IPS DF 6.9 (cell line): ENCODE measurements around the gene AOX1.
"Not testable (repeated sequence)": the region's sequence is repeated elsewhere in the genome, so short reads cannot be mapped to it uniquely, and the experiment has no call there.

ENCODE experiments used
- DNase-seq: peaks from one replicate; pipeline ENCODE4 v3.0.0-alpha.2; 2013; ENCODE audit warnings: low read depth, low spot score
- H3K27ac ChIP-seq: one replicate; pipeline ENCODE4 v1.5.1; 2013; ENCODE audit warnings: low read length, control low read depth
- H3K27me3 ChIP-seq: 2 replicates; pipeline ENCODE4 v1.6.1; 2013; ENCODE audit warnings: mild to moderate bottlenecking, low read length; ENCODE audit not compliant: control insufficient read depth, insufficient read depth
- H3K36me3 ChIP-seq: 2 replicates; pipeline ENCODE4 v1.6.1; 2013; ENCODE audit warnings: low read length; ENCODE audit not compliant: control insufficient read depth, insufficient read depth
- H3K4me1 ChIP-seq: 2 replicates; pipeline ENCODE4 v1.6.1; 2013; ENCODE audit warnings: low read length; ENCODE audit not compliant: control insufficient read depth, insufficient read depth
- H3K4me3 ChIP-seq: 2 replicates; pipeline ENCODE4 v1.5.1; 2013; ENCODE audit warnings: mild to moderate bottlenecking, low read length
- H3K9me3 ChIP-seq: 2 replicates; pipeline ENCODE4 v1.6.1; 2013; ENCODE audit warnings: low read length, inconsistent platforms; ENCODE audit not compliant: control insufficient read depth, insufficient read depth
- WGBS: extraction: QIAGEN DNeasy Blood & Tissue Kit; methylation state at CpG from one replicate; pipeline ENCODE4 v1.1.7; 2013; ENCODE audit warnings: mixed read lengths, missing lambda C conversion rate; ENCODE audit not compliant: insufficient read length, insufficient coverage; 5-methylcytosine and 5-hydroxymethylcytosine counted together

The AOX1 gene

GRCh38 chr2:200627110-200627770, 41.4 kb downstream of the AOX1 start:
- H3K27ac ChIP-seq: no peak overlapping the region

GRCh38 chr2:200628461-200628860, 42.6 kb downstream of the AOX1 start:
- H3K9me3 ChIP-seq, DNase-seq, H3K4me1 ChIP-seq, H3K36me3 ChIP-seq, H3K4me3 ChIP-seq, H3K27me3 ChIP-seq, H3K27ac ChIP-seq: not testable (repeated sequence)
- WGBS: no CpG with 5 or more reads among the region's 4 CpGs

More at GRCh38 chr2:200627110-200627770, 41.4 kb downstream of the AOX1 start:
- Histone ChIP-seq H3K36me3 (no peaks in the 10 kb centered on the region), H3K4me1 (no peaks in the 10 kb centered on the region), H3K4me3 (no peak overlapping the region), H3K27me3 (no peaks in the 10 kb centered on the region), H3K9me3 (no peaks in the 10 kb centered on the region)
- WGBS: no CpG with 5 or more reads among the region's 4 CpGs
- no peak for DNase-seq

GRCh38 chr2:200631287-200631686, 45.5 kb downstream of the AOX1 start:
- Histone ChIP-seq H3K9me3 (no peaks in the 10 kb centered on the region), H3K27ac (no peak overlapping the region), H3K4me1 (no peaks in the 10 kb centered on the region), H3K4me3 (no peak overlapping the region), H3K27me3 (no peaks in the 10 kb centered on the region), H3K36me3 (no peaks in the 10 kb centered on the region)
- DNase-seq: no peak
- no CpG with 5 or more reads among the region's 1 CpG for WGBS

GRCh38 chr2:200634231-200634964, 48.6 kb downstream of the AOX1 start:
- no peak overlapping the region for H3K4me3 ChIP-seq
- H3K27me3 ChIP-seq: no peaks in the 10 kb centered on the region
- no peak overlapping the region for H3K27ac ChIP-seq
- H3K36me3 ChIP-seq: no peaks in the 10 kb centered on the region
- WGBS: no CpG with 5 or more reads among the region's 7 CpGs
- H3K4me1 ChIP-seq: no peaks in the 10 kb centered on the region
- DNase-seq: no peak
- H3K9me3 ChIP-seq: no peaks in the 10 kb centered on the region

- no peak overlapping the region for H3K4me3 ChIP-seq
- H3K27ac ChIP-seq: no peak overlapping the region
Observed at GRCh38 chr2:200635251-200635650, 49.4 kb downstream of the AOX1 start.

GRCh38 chr2:200637901-200638300, 52.1 kb downstream of the AOX1 start:
- H3K9me3 ChIP-seq: no peaks in the 10 kb centered on the region
- H3K36me3 ChIP-seq: no peaks in the 10 kb centered on the region
- no peak overlapping the region for H3K4me3 ChIP-seq
- DNase-seq: no peak
- H3K4me1 ChIP-seq: no peaks in the 10 kb centered on the region
- no CpG with 5 or more reads among the region's 9 CpGs for WGBS
- no peak overlapping the region for H3K27ac ChIP-seq
- H3K27me3 ChIP-seq: no peaks in the 10 kb centered on the region

More at GRCh38 chr2:200635251-200635650, 49.4 kb downstream of the AOX1 start:
- H3K9me3 ChIP-seq: no peaks in the 10 kb centered on the region
- no peaks in the 10 kb centered on the region for H3K36me3 ChIP-seq
- no peaks in the 10 kb centered on the region for H3K27me3 ChIP-seq
- no peak for DNase-seq
- H3K4me1 ChIP-seq: no peaks in the 10 kb centered on the region

- Histone ChIP-seq H3K36me3 (no peaks in the 10 kb centered on the region), H3K4me1 (no peaks in the 10 kb centered on the region), H3K27me3 (no peaks in the 10 kb centered on the region), H3K4me3 (no peak overlapping the region), H3K9me3 (no peaks in the 10 kb centered on the region), H3K27ac (no peak overlapping the region)
- no CpG with 5 or more reads among the region's 3 CpGs for WGBS
- DNase-seq: no peak
Observed at GRCh38 chr2:200640176-200640575, 54.4 kb downstream of the AOX1 start.

- H3K27me3 ChIP-seq: no peaks in the 10 kb centered on the region; the same call in 1 of the 2 replicates
- H3K27ac ChIP-seq: no peak overlapping the region
- no peak for DNase-seq
- no peaks in the 10 kb centered on the region for H3K9me3 ChIP-seq
- H3K36me3 ChIP-seq: no peaks in the 10 kb centered on the region
- WGBS: no CpG with 5 or more reads among the region's 7 CpGs
- H3K4me1 ChIP-seq: no peaks in the 10 kb centered on the region
- H3K4me3 ChIP-seq: no peak overlapping the region
Observed at GRCh38 chr2:200640901-200641300, 55.1 kb downstream of the AOX1 start.

- WGBS: no CpG with 5 or more reads among the region's 3 CpGs
- not testable (repeated sequence) for H3K27me3 ChIP-seq, H3K27ac ChIP-seq, H3K4me1 ChIP-seq, H3K4me3 ChIP-seq, H3K9me3 ChIP-seq, H3K36me3 ChIP-seq, DNase-seq
Observed at GRCh38 chr2:200648518-200649281, 62.9 kb downstream of the AOX1 start.

- Histone ChIP-seq H3K27me3 (no peaks in the 10 kb centered on the region; the same call in 1 of the 2 replicates), H3K4me3 (no peak overlapping the region), H3K27ac (no peak overlapping the region), H3K4me1 (peaks cover 2% of the 10 kb centered on the region; the same call in 1 of the 2 replicates), H3K36me3 (no peaks in the 10 kb centered on the region), H3K9me3 (no peaks in the 10 kb centered on the region)
- no CpG with 5 or more reads among the region's 3 CpGs for WGBS
- DNase-seq: no peak
Observed at GRCh38 chr2:200649724-200650123, 63.9 kb downstream of the AOX1 start.
